Measurements from ENCODE around the gene FIGN. TPM values are rescaled to one million over a fixed set of nuclear protein-coding genes. Genes with fewer than 3 reads are reported as not detected.

The FIGN gene
- total RNA-seq, 1 experiment from 2014 or later = 1.5 TPM

DNA sequence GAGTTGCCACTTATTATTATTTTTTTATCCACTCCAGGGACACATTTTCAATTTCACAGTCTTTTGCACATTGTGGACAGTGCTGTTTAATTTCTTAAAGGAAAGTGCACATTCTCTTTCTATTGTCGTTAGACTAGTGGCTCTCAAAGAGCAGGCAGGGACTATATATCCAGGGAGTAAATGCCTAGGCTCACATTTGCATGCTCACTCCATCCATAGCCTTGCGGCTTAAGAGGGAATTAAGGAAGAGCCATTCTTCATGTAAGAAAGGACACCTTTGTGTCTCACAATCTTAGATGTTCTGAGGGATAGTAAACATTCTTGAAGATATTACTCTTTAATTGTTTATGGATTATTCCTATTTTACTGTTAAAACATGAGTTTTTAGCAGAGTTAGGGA lies 70.8 kb downstream of the FIGN start:
- CTCF ChIA-PET = no interaction called here

DNA sequence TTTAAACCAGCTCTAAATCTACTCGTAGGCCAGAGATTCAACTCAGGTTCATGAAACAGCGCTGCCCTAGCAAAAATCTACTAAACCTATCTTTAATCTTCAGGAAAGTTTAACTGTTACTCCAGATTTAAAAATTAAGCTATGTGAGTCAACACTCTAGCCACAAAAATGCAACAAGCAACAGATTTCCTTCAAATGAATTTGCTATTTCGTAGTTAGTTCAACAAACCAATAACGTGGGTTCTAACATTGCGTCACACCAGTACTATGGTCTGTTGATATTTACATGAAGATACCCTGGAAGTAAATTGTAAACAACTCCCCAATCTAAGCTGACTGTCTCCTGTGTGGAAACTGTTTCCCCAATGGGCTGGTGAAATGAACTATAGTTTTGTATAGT lies 71.2 kb downstream of the FIGN start:
- H3F3A ChIP-seq (ENCODE audit: low read length, unreplicated experiment) = no peaks in the 10 kb centered on the region
- ATAC-seq (no peak), DNase-seq (peak; percentile 53)
- H3K36me3 ChIP-seq (ENCODE audit: low read depth, low read length) = no peaks in the 10 kb centered on the region
- H3K9ac ChIP-seq (ENCODE audit: low read length) = no peak overlapping the region
- H3K4me1 ChIP-seq (ENCODE audit: insufficient read depth, low read length) = peaks cover 40% of the 10 kb centered on the region
- no peaks in the 10 kb centered on the region for H3K79me2 ChIP-seq (ENCODE audit: low read length)
- POLR2A ChIA-PET (ENCODE audit: unreplicated experiment) = no interaction called here
- no peaks in the 10 kb centered on the region for H3K9me3 ChIP-seq (ENCODE audit: low read length)
- H3K9me2 ChIP-seq (replicated peaks; ENCODE audit: low read length) = no peaks in the 10 kb centered on the region
- no peaks in the 10 kb centered on the region for H4K20me1 ChIP-seq (ENCODE audit: low read length)
- no peak overlapping the region for H3K27ac ChIP-seq (ENCODE audit: low read length)
- H3K27me3 ChIP-seq (ENCODE audit: low read length) = no peaks in the 10 kb centered on the region
- CTCF ChIA-PET = no interaction called here
- no TSS peak for BruUV-seq (replicated peaks)
- H3K4me3 ChIP-seq (ENCODE audit: low read length) = no peak overlapping the region
- intact Hi-C loops (cut with micrococcal nuclease) = loop anchor here (5.0 kb wide), 1 partner anchor 113 kb away; no protein-coding TSS in a partner anchor
- TF ChIP-seq, protein P1, sequence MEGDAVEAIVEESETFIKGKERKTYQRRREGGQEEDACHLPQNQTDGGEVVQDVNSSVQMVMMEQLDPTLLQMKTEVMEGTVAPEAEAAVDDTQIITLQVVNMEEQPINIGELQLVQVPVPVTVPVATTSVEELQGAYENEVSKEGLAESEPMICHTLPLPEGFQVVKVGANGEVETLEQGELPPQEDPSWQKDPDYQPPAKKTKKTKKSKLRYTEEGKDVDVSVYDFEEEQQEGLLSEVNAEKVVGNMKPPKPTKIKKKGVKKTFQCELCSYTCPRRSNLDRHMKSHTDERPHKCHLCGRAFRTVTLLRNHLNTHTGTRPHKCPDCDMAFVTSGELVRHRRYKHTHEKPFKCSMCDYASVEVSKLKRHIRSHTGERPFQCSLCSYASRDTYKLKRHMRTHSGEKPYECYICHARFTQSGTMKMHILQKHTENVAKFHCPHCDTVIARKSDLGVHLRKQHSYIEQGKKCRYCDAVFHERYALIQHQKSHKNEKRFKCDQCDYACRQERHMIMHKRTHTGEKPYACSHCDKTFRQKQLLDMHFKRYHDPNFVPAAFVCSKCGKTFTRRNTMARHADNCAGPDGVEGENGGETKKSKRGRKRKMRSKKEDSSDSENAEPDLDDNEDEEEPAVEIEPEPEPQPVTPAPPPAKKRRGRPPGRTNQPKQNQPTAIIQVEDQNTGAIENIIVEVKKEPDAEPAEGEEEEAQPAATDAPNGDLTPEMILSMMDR (conservative IDR thresholded peaks at IDR 0.05; ENCODE audit: low read depth, low read length) = no peak
- no peak for TF ChIP-seq EZH2 (IDR thresholded peaks at IDR 0.05; ENCODE audit: low read length, unreplicated experiment)
- no peak for TF ChIP-seq EZH2phosphoT487 (IDR thresholded peaks at IDR 0.05; ENCODE audit: borderline replicate concordance, low read length)
- H2AFZ ChIP-seq (ENCODE audit: low read length) = no peak overlapping the region
- no peak overlapping the region for H3K4me2 ChIP-seq (ENCODE audit: low read length)

More for the DNA sequence above, 70.8 kb downstream of the FIGN start:
- Histone ChIP-seq H3K79me2 (ENCODE audit: low read length) (no peaks in the 10 kb centered on the region), H3K9me3 (ENCODE audit: low read length) (no peaks in the 10 kb centered on the region), H3K27ac (ENCODE audit: low read length) (no peak overlapping the region), H3K9me2 (replicated peaks; ENCODE audit: low read length) (no peaks in the 10 kb centered on the region), H3K9ac (ENCODE audit: low read length) (no peak overlapping the region), H3K4me1 (ENCODE audit: insufficient read depth, low read length) (peaks cover 40% of the 10 kb centered on the region), H3K4me2 (ENCODE audit: low read length) (no peak overlapping the region), H3F3A (ENCODE audit: low read length, unreplicated experiment) (no peaks in the 10 kb centered on the region), H2AFZ (ENCODE audit: low read length) (no peak overlapping the region), H4K20me1 (ENCODE audit: low read length) (no peaks in the 10 kb centered on the region), H3K27me3 (ENCODE audit: low read length) (no peaks in the 10 kb centered on the region), H3K4me3 (ENCODE audit: low read length) (no peak overlapping the region), H3K36me3 (ENCODE audit: low read depth, low read length) (no peaks in the 10 kb centered on the region)
- POLR2A ChIA-PET (ENCODE audit: unreplicated experiment) = no interaction called here
- DNase-seq (no peak), ATAC-seq (no peak)
- intact Hi-C loops (cut with micrococcal nuclease) = loop anchor here (5.0 kb wide), 1 partner anchor 112 kb away; no protein-coding TSS in a partner anchor
- no TSS peak for BruUV-seq (replicated peaks)
- TF ChIP-seq, protein P1 (conservative IDR thresholded peaks at IDR 0.05; ENCODE audit: low read depth, low read length) = no peak
- TF ChIP-seq EZH2 (IDR thresholded peaks at IDR 0.05; ENCODE audit: low read length, unreplicated experiment) (no peak), EZH2phosphoT487 (IDR thresholded peaks at IDR 0.05; ENCODE audit: borderline replicate concordance, low read length) (no peak)

DNA sequence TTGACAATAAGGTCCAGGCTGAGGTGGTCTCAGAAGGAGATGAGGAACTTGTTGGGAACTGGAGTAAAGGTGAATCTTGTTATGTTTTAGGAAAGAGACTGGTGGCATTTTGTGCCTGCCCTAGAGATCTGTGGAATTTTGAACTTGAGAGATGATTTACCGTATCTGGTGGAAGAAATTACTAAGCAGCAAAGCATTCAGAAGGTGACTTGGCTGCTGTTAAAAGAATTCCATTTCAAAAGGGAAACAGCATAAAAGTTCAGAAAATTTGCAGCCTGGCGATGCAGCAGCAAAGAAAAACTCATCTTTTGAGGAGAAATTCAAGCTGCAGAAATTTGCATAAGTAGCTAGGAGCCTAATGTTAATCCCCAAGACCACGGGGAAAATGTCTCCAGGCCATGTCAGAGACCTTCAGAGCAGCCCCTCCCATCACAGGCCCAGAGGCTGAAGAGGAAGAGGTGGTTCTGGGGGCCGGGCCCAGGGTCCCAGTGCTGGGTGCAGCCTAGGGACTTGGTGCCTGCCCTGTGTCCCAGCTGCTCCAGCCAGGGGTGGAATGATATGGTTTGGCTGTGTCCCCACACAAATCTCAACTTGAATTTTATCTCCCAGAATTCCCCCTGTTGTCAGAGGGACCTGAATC lies 73.5 kb downstream of the FIGN start:
- POLR2A ChIA-PET (ENCODE audit: unreplicated experiment) = no interaction called here
- intact Hi-C loops (cut with micrococcal nuclease) = no loop called here
- BruUV-seq (replicated peaks) = no TSS peak

More for the DNA sequence above, 73.5 kb downstream of the FIGN start:
- H3K4me1 ChIP-seq (ENCODE audit: insufficient read depth, low read length) = peaks cover 32% of the 10 kb centered on the region
- no peaks in the 10 kb centered on the region for H3K36me3 ChIP-seq (ENCODE audit: low read depth, low read length)
- H3K9me2 ChIP-seq (replicated peaks; ENCODE audit: low read length) = no peaks in the 10 kb centered on the region
- H3K27ac ChIP-seq (ENCODE audit: low read length) = no peak overlapping the region
- no peak overlapping the region for H3K9ac ChIP-seq (ENCODE audit: low read length)
- H4K20me1 ChIP-seq (ENCODE audit: low read length) = no peaks in the 10 kb centered on the region
- no peak for DNase-seq
- ATAC-seq = no peak
- no peaks in the 10 kb centered on the region for H3K79me2 ChIP-seq (ENCODE audit: low read length)
- TF ChIP-seq, protein P1 (conservative IDR thresholded peaks at IDR 0.05; ENCODE audit: low read depth, low read length) = no peak
- TF ChIP-seq EZH2phosphoT487 (IDR thresholded peaks at IDR 0.05; ENCODE audit: borderline replicate concordance, low read length) (no peak), EZH2 (IDR thresholded peaks at IDR 0.05; ENCODE audit: low read length, unreplicated experiment) (no peak)
- no peak overlapping the region for H3K4me3 ChIP-seq (ENCODE audit: low read length)
- no peaks in the 10 kb centered on the region for H3K9me3 ChIP-seq (ENCODE audit: low read length)
- H3F3A ChIP-seq (ENCODE audit: low read length, unreplicated experiment) = no peaks in the 10 kb centered on the region
- no peak overlapping the region for H2AFZ ChIP-seq (ENCODE audit: low read length)
- CTCF ChIA-PET = no interaction called here
- no peaks in the 10 kb centered on the region for H3K27me3 ChIP-seq (ENCODE audit: low read length)
- H3K4me2 ChIP-seq (ENCODE audit: low read length) = no peak overlapping the region
